Skeletal muscle tissue (tissue), 4 donors: Measurements from ENCODE around the gene C9orf152. TPM values are rescaled to one million over a fixed set of nuclear protein-coding genes. Genes with fewer than 3 reads are reported as not detected.
"Not testable (repeated sequence)": the region's sequence is repeated elsewhere in the genome, so short reads cannot be mapped to it uniquely, and the experiment has no call there.

Source experiments
- H3K27ac ChIP-seq: one replicate; pipeline ENCODE4 v1.7.0; 2013; ENCODE audit warnings: mild to moderate bottlenecking, low read depth, low read length, inconsistent platforms
- H3K27me3 ChIP-seq, 3 donors: one replicate each; pipeline ENCODE4 v1.7.0; 2013; ENCODE audit warnings: low read length in 3 of 3; ENCODE audit not compliant: control insufficient read depth in 3 of 3, insufficient read depth in 3 of 3
- H3K36me3 ChIP-seq, 3 donors: one replicate each; pipeline ENCODE4 v1.7.0; 2013; ENCODE audit warnings: low read length in 3 of 3; ENCODE audit not compliant: control insufficient read depth in 3 of 3, insufficient read depth in 3 of 3
- H3K4me1 ChIP-seq, 3 donors: one replicate each; pipeline ENCODE4 v1.7.0; 2013; ENCODE audit warnings: low read length in 3 of 3, mild to moderate bottlenecking in 3 of 3; ENCODE audit not compliant: control insufficient read depth in 3 of 3, insufficient read depth in 3 of 3
- H3K4me3 ChIP-seq, 3 donors: one replicate each; pipeline ENCODE4 v1.7.0; 2013; ENCODE audit warnings: low read length in 3 of 3
- H3K9ac ChIP-seq, 3 donors: one replicate each; pipeline ENCODE4 v1.7.0; 2013; ENCODE audit warnings: low read length in 3 of 3, mild to moderate bottlenecking in 3 of 3, moderate library complexity in 2 of 3, low read depth in 1 of 3
- H3K9me3 ChIP-seq, 3 donors: one replicate each; pipeline ENCODE4 v1.7.0; 2013; ENCODE audit warnings: low read length in 3 of 3; ENCODE audit not compliant: control insufficient read depth in 3 of 3
- total RNA-seq: library from RNA; depleted of rRNA; stranded (reverse); fragments of >200 nt; gene quantifications from one replicate; pipeline ENCODE4 v1.2.3, GENCODE V29; 2014
- donor health status: Osteomylitis.

The C9orf152 gene
- total RNA-seq, 1 donor from 2014 or later, result not detected

GRCh38 chr9:110198357-110198756, 9.6 kb downstream of the C9orf152 start:
- H3K27ac ChIP-seq, result no peak overlapping the region
- no peaks in the 10 kb centered on the region for H3K27me3 ChIP-seq
- no peaks in the 10 kb centered on the region for H3K36me3 ChIP-seq
- H3K9me3 ChIP-seq, result no peaks in the 10 kb centered on the region
- no peak overlapping the region for H3K9ac ChIP-seq
- H3K4me3 ChIP-seq, result no peak overlapping the region
- no peaks in the 10 kb centered on the region for H3K4me1 ChIP-seq

GRCh38 chr9:110197330-110198187, 10.4 kb downstream of the C9orf152 start:
- H3K4me1 ChIP-seq, result peaks cover 0 to 4% (median 0%) of the 10 kb centered on the region in 3 donors
- H3K27me3 ChIP-seq, result no peaks in the 10 kb centered on the region
- H3K36me3 ChIP-seq, result no peaks in the 10 kb centered on the region
- no peak overlapping the region for H3K27ac ChIP-seq
- no peaks in the 10 kb centered on the region for H3K9me3 ChIP-seq
- no peak overlapping the region for H3K9ac ChIP-seq
- H3K4me3 ChIP-seq, result no peak overlapping the region

- not testable (repeated sequence) for H3K9ac ChIP-seq, H3K27ac ChIP-seq, H3K9me3 ChIP-seq, H3K36me3 ChIP-seq, H3K4me3 ChIP-seq, H3K4me1 ChIP-seq, H3K27me3 ChIP-seq
Measured at GRCh38 chr9:110196084-110196499, 11.9 kb downstream of the C9orf152 start.

GRCh38 chr9:110192531-110193261, 15.3 kb downstream of the C9orf152 start:
- H3K27me3 ChIP-seq, result no peaks in the 10 kb centered on the region
- no peaks in the 10 kb centered on the region for H3K36me3 ChIP-seq
- no peak overlapping the region for H3K4me3 ChIP-seq
- no peak overlapping the region for H3K9ac ChIP-seq
- no peaks in the 10 kb centered on the region for H3K9me3 ChIP-seq
- peaks cover 0 to 4% (median 3%) of the 10 kb centered on the region in 3 donors for H3K4me1 ChIP-seq
- peak overlapping the region; percentile 16 for H3K27ac ChIP-seq

GRCh38 chr9:110191615-110192014, 16.3 kb downstream of the C9orf152 start:
- Histone ChIP-seq H3K4me3 (no peak overlapping the region), H3K27me3 (no peaks in the 10 kb centered on the region), H3K27ac (no peak overlapping the region), H3K4me1 (peaks cover 0 to 4% (median 3%) of the 10 kb centered on the region in 3 donors), H3K36me3 (no peaks in the 10 kb centered on the region), H3K9me3 (no peaks in the 10 kb centered on the region), H3K9ac (no peak overlapping the region)

- Histone ChIP-seq H3K9ac (no peak overlapping the region), H3K36me3 (no peaks in the 10 kb centered on the region), H3K9me3 (no peaks in the 10 kb centered on the region), H3K4me1 (peaks cover 0 to 4% (median 3%) of the 10 kb centered on the region in 3 donors), H3K4me3 (no peak overlapping the region), H3K27me3 (no peaks in the 10 kb centered on the region), H3K27ac (no peak overlapping the region)
Measured at GRCh38 chr9:110189559-110190320, 18.2 kb downstream of the C9orf152 start.

- Histone ChIP-seq H3K27ac (peak overlapping the region; percentile 44), H3K27me3 (no peaks in the 10 kb centered on the region), H3K9ac (no peak overlapping the region), H3K9me3 (no peaks in the 10 kb centered on the region), H3K4me3 (no peak overlapping the region), H3K36me3 (no peaks in the 10 kb centered on the region), H3K4me1 (peaks cover 0 to 4% (median 3%) of the 10 kb centered on the region in 3 donors)
Measured at GRCh38 chr9:110188991-110189390, 19.0 kb downstream of the C9orf152 start.

- Histone ChIP-seq H3K4me3 (no peak overlapping the region), H3K27me3 (no peaks in the 10 kb centered on the region), H3K4me1 (peaks cover 0 to 4% (median 3%) of the 10 kb centered on the region in 3 donors), H3K27ac (no peak overlapping the region), H3K9ac (no peak overlapping the region), H3K36me3 (no peaks in the 10 kb centered on the region), H3K9me3 (no peaks in the 10 kb centered on the region)
Measured at GRCh38 chr9:110188101-110188500, 19.9 kb downstream of the C9orf152 start.

- Histone ChIP-seq H3K4me3 (no peak overlapping the region), H3K9me3 (no peaks in the 10 kb centered on the region), H3K4me1 (no peaks in the 10 kb centered on the region), H3K36me3 (no peaks in the 10 kb centered on the region), H3K9ac (no peak overlapping the region), H3K27me3 (no peaks in the 10 kb centered on the region), H3K27ac (no peak overlapping the region)
Measured at GRCh38 chr9:110187126-110187525, 20.8 kb downstream of the C9orf152 start.
